ENCODE measurements around the gene TMEM242.

Gene TMEM242

GRCh38 chr6:157284738-157285421, 38.4 kb downstream of the TMEM242 start:
- TF ChIP-seq ZNF565 (CRISPR knock-in tag; conservative IDR thresholded peaks at IDR 0.05; ENCODE audit: low read depth) (no peak), RARB (CRISPR knock-in tag; IDR thresholded peaks at IDR 0.05) (no peak), ZFP3 (CRISPR knock-in tag; IDR thresholded peaks at IDR 0.05) (no peak), ARNTL (CRISPR knock-in tag; IDR thresholded peaks at IDR 0.05; ENCODE audit: borderline replicate concordance, low read depth) (no peak), PPARA (CRISPR knock-in tag; IDR thresholded peaks at IDR 0.05; ENCODE audit: borderline replicate concordance) (no peak), GLIS3 (CRISPR knock-in tag; IDR thresholded peaks at IDR 0.05) (no peak), ISL1 (CRISPR knock-in tag; IDR thresholded peaks at IDR 0.05) (no peak)
- TF ChIP-seq, protein P1, sequence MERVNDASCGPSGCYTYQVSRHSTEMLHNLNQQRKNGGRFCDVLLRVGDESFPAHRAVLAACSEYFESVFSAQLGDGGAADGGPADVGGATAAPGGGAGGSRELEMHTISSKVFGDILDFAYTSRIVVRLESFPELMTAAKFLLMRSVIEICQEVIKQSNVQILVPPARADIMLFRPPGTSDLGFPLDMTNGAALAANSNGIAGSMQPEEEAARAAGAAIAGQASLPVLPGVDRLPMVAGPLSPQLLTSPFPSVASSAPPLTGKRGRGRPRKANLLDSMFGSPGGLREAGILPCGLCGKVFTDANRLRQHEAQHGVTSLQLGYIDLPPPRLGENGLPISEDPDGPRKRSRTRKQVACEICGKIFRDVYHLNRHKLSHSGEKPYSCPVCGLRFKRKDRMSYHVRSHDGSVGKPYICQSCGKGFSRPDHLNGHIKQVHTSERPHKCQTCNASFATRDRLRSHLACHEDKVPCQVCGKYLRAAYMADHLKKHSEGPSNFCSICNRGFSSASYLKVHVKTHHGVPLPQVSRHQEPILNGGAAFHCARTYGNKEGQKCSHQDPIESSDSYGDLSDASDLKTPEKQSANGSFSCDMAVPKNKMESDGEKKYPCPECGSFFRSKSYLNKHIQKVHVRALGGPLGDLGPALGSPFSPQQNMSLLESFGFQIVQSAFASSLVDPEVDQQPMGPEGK (CRISPR knock-in tag; IDR thresholded peaks at IDR 0.05; ENCODE audit: borderline replicate concordance): no peak
- ATAC-seq: no peak

DNA sequence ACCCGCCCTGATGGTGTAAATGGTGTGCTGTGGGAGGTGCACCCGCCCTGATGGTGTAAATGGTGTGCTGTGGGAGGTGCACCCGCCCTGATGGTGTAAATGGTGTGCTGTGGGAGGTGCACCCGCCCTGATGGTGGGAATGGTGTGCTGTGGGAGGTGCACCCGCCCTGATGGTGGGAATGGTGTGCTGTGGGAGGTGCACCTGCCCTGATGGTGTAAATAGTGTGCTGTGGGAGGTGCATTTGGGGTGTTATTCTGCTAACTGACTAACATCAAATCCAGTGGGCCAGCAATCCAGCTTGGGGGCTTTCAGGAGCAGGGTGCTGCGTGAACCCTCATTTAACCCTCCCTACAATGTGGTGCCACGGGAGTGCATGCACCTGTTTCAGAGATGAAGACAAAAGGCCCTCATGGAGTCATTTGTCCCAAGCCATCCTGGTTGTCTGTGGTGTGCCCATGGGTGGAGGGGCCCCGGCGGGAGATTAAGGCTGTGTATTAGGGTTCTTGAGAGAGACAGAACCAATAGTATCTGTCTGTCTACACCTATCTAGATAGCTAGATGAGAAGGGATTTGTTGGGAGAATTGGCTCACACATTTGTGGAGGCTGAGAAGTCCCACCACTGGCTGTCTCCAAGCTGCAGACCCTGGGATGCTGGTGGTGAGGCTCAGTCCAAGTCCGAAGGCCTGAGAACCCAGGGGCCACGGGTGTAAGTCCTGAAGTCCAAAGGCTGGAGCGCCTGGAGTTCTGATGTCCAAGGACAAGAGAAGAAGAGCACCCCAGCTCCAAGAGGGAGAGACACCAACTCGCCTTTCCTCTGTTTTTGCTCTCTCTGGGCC, 39.2 kb downstream of the TMEM242 start:
- TF ChIP-seq CREB5 (CRISPR knock-in tag; IDR thresholded peaks at IDR 0.05; ENCODE audit: low read depth) (no peak), ZFP3 (CRISPR knock-in tag; IDR thresholded peaks at IDR 0.05) (no peak), ARNTL (CRISPR knock-in tag; IDR thresholded peaks at IDR 0.05; ENCODE audit: borderline replicate concordance, low read depth) (no peak), ZC3H10 (CRISPR knock-in tag; IDR thresholded peaks at IDR 0.05) (no peak), BACH2 (CRISPR knock-in tag; IDR thresholded peaks at IDR 0.05; ENCODE audit: borderline replicate concordance) (no peak), RARB (CRISPR knock-in tag; IDR thresholded peaks at IDR 0.05) (no peak), SNAI2 (CRISPR knock-in tag; IDR thresholded peaks at IDR 0.05) (no peak), ISL1 (CRISPR knock-in tag; IDR thresholded peaks at IDR 0.05) (no peak), CSDC2 (CRISPR knock-in tag; IDR thresholded peaks at IDR 0.05) (no peak), OSR1 (CRISPR knock-in tag; IDR thresholded peaks at IDR 0.05) (no peak), ZFP30 (CRISPR knock-in tag; IDR thresholded peaks at IDR 0.05) (no peak), TCF4 (CRISPR knock-in tag; IDR thresholded peaks at IDR 0.05; ENCODE audit: borderline replicate concordance) (no peak), TOX (CRISPR knock-in tag; IDR thresholded peaks at IDR 0.05; ENCODE audit: borderline replicate concordance) (no peak), ZNF8 (CRISPR knock-in tag; IDR thresholded peaks at IDR 0.05) (no peak), PPARA (CRISPR knock-in tag; IDR thresholded peaks at IDR 0.05; ENCODE audit: borderline replicate concordance) (no peak)
- TF ChIP-seq, protein P1 (CRISPR knock-in tag; IDR thresholded peaks at IDR 0.05; ENCODE audit: borderline replicate concordance): no peak
- TF ChIP-seq, protein P2, sequence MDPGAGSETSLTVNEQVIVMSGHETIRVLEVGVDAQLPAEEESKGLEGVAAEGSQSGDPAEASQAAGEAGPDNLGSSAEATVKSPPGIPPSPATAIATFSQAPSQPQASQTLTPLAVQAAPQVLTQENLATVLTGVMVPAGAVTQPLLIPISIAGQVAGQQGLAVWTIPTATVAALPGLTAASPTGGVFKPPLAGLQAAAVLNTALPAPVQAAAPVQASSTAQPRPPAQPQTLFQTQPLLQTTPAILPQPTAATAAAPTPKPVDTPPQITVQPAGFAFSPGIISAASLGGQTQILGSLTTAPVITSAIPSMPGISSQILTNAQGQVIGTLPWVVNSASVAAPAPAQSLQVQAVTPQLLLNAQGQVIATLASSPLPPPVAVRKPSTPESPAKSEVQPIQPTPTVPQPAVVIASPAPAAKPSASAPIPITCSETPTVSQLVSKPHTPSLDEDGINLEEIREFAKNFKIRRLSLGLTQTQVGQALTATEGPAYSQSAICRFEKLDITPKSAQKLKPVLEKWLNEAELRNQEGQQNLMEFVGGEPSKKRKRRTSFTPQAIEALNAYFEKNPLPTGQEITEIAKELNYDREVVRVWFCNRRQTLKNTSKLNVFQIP (CRISPR knock-in tag; IDR thresholded peaks at IDR 0.05; ENCODE audit: borderline replicate concordance, low read depth): no peak
- TF ChIP-seq, protein P3, sequence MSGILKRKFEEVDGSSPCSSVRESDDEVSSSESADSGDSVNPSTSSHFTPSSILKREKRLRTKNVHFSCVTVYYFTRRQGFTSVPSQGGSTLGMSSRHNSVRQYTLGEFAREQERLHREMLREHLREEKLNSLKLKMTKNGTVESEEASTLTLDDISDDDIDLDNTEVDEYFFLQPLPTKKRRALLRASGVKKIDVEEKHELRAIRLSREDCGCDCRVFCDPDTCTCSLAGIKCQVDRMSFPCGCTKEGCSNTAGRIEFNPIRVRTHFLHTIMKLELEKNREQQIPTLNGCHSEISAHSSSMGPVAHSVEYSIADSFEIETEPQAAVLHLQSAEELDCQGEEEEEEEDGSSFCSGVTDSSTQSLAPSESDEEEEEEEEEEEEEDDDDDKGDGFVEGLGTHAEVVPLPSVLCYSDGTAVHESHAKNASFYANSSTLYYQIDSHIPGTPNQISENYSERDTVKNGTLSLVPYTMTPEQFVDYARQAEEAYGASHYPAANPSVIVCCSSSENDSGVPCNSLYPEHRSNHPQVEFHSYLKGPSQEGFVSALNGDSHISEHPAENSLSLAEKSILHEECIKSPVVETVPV (CRISPR knock-in tag; IDR thresholded peaks at IDR 0.05): no peak
- TF ChIP-seq, protein P4, sequence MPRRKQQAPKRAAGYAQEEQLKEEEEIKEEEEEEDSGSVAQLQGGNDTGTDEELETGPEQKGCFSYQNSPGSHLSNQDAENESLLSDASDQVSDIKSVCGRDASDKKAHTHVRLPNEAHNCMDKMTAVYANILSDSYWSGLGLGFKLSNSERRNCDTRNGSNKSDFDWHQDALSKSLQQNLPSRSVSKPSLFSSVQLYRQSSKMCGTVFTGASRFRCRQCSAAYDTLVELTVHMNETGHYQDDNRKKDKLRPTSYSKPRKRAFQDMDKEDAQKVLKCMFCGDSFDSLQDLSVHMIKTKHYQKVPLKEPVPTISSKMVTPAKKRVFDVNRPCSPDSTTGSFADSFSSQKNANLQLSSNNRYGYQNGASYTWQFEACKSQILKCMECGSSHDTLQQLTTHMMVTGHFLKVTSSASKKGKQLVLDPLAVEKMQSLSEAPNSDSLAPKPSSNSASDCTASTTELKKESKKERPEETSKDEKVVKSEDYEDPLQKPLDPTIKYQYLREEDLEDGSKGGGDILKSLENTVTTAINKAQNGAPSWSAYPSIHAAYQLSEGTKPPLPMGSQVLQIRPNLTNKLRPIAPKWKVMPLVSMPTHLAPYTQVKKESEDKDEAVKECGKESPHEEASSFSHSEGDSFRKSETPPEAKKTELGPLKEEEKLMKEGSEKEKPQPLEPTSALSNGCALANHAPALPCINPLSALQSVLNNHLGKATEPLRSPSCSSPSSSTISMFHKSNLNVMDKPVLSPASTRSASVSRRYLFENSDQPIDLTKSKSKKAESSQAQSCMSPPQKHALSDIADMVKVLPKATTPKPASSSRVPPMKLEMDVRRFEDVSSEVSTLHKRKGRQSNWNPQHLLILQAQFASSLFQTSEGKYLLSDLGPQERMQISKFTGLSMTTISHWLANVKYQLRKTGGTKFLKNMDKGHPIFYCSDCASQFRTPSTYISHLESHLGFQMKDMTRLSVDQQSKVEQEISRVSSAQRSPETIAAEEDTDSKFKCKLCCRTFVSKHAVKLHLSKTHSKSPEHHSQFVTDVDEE (CRISPR knock-in tag; IDR thresholded peaks at IDR 0.05): no peak
- ATAC-seq: no peak
